NCI-H748 (cell line): Measurements from ENCODE around the gene KDSR.

Experiments used
- DNase-seq: peaks from one replicate; lab custom pipeline; 2025; ENCODE audit not compliant: unreplicated experiment; lab: John Stamatoyannopoulos, UW

Gene KDSR

GRCh38 chr18:63307551-63308200 is 59.3 kb downstream of the KDSR start:
- no peak for DNase-seq

- no peak for DNase-seq
These were observed 60.0 kb downstream of the KDSR start for GRCh38 chr18:63306819-63307550.

- no peak for DNase-seq
These were observed 60.8 kb downstream of the KDSR start for GRCh38 chr18:63306249-63306648.

- DNase-seq = no peak
These were observed 63.5 kb downstream of the KDSR start for GRCh38 chr18:63303547-63303946.

GRCh38 chr18:63302636-63303405 is 64.2 kb downstream of the KDSR start:
- no peak for DNase-seq

- no peak for DNase-seq
These were observed 64.8 kb downstream of the KDSR start for GRCh38 chr18:63302220-63302619.

- no peak for DNase-seq
These were observed 65.6 kb downstream of the KDSR start for GRCh38 chr18:63301434-63301833.

- no peak for DNase-seq
These were observed 66.9 kb downstream of the KDSR start for GRCh38 chr18:63299837-63300745.

GRCh38 chr18:63298400-63299365 is 68.3 kb downstream of the KDSR start:
- no peak for DNase-seq

GRCh38 chr18:63297687-63298399 is 69.2 kb downstream of the KDSR start:
- no peak for DNase-seq

- no peak for DNase-seq
These were observed 73.1 kb downstream of the KDSR start for GRCh38 chr18:63293935-63294334.

GRCh38 chr18:63292831-63293683 is 73.9 kb downstream of the KDSR start:
- no peak for DNase-seq

GRCh38 chr18:63291278-63291677 is 75.7 kb downstream of the KDSR start:
- no peak for DNase-seq

- no peak for DNase-seq
These were observed 76.2 kb downstream of the KDSR start for GRCh38 chr18:63290821-63291200.

- no peak for DNase-seq
These were observed 76.7 kb downstream of the KDSR start for GRCh38 chr18:63290166-63290820.

GRCh38 chr18:63288311-63288710 is 78.7 kb downstream of the KDSR start:
- no peak for DNase-seq

- DNase-seq = no peak
These were observed 79.2 kb downstream of the KDSR start for GRCh38 chr18:63287691-63288220.

GRCh38 chr18:63286926-63287325 is 80.1 kb downstream of the KDSR start:
- DNase-seq = no peak
